Stimulated activated CD8-positive, alpha-beta memory T cell treated with anti-CD3 and anti-CD28 coated beads, Interleukin-15, amount 100 ng/mL, for 48 hours (primary cell): Measurements from ENCODE around the gene CFAP53.
"Not testable (repeated sequence)": the region's sequence is repeated elsewhere in the genome, so short reads cannot be mapped to it uniquely, and the experiment has no call there.

Experiments
- DNase-seq, 2 donors: peaks; one replicate each; pipeline ENCODE4 v3.0.0-alpha.2; 2020; ENCODE audit warnings: low read depth in 2 of 2

Gene CFAP53

GRCh38 chr18:50266248-50266704, at the start of gene CFAP53:
Gene CFAP53 (minus strand): TSS chr18:50266495. CDS start chr18:50266404, 91 bp downstream.
- DNase-seq, result peak; percentile 86 to 87

DNA sequence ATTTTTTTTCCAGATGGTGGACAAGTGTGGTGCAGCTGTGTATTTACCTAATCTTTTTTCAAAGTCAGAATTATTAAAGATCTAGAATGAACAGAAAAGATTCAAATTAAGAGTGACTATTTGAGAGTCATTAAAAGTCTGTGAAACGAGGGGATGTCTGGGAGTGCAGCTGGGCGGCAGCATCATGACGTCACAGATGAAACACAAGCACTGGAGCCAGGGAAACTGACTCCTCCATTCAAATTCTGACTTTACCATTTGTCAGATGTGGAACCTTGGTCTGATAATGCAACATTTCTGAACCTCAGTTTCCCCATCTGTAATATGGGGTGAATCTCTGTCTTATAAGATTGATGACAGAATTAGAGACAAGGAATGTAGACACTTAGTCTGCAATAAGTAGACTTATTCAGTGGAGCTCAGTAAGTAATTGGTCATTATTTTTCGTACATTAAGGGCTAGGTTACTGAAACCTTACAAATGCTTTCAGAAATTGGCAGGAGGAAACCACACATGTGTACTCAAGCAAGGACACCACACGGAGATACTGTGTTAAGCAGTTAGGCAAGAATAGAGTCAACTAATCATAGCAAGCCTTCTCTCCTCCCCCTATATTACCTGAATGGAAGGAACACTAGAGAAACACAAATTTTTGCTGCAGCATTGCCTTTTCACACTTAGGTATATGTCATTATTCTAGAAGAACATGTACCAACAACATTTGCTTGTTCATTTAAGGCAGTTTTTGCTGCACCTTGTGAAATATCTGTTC, 49.0 kb upstream of the CFAP53 start:
- no peak for DNase-seq

DNA sequence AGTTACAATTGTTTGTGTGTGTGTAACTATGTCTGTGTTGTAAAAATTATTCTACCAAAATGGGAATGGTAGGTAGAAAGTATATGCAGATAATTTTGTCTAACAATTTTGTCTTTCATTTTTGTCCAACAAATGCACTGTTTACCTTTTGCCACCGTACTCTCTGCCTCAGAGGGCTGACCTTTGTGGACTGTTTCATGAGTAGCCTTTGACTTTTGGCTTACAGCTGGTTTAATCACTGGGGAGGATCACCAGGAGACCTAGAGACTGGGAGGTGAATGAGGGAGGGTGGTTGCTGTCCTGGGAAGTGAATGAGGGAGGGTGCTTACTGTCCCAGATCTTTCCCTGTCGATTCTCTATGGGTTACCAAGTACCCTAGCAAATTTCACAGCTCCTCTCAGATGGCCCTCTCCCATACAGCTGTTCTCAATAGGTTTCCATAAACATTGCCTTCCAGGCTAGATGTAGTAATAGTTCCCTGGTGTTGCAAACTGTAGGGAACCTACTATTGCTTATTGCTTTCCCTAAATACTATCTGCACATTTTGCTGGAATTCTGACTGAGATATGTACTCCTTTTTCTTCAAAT, 47.7 kb upstream of the CFAP53 start:
- no peak for DNase-seq

DNA sequence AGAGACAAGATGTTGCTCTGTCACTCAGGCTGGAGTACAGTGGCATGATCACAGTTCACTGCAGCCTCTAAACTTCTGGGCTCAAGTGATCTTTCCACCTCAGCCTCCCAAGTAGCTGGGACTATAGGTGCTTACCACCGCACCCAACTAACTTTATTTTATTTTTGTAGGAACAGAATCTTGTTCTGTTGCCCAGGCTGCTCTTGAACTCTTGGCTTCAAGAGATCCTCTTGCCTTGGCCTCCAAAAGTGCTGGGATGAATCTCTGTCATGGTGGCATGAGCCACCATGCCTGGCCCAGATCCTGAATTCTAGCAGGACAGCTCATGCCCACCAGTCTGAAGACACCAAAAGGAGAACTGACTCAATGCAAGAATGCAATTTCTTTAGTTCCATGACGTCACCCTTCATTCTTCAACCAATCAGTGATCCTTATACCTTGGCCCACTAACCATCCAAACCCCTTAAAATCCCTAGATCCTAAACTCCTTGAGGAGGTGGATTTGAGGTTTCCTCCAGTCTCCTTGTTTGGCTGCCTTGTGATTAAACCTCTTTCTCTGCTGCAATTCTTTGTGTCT, 46.8 kb upstream of the CFAP53 start:
- DNase-seq, result no peak

DNA sequence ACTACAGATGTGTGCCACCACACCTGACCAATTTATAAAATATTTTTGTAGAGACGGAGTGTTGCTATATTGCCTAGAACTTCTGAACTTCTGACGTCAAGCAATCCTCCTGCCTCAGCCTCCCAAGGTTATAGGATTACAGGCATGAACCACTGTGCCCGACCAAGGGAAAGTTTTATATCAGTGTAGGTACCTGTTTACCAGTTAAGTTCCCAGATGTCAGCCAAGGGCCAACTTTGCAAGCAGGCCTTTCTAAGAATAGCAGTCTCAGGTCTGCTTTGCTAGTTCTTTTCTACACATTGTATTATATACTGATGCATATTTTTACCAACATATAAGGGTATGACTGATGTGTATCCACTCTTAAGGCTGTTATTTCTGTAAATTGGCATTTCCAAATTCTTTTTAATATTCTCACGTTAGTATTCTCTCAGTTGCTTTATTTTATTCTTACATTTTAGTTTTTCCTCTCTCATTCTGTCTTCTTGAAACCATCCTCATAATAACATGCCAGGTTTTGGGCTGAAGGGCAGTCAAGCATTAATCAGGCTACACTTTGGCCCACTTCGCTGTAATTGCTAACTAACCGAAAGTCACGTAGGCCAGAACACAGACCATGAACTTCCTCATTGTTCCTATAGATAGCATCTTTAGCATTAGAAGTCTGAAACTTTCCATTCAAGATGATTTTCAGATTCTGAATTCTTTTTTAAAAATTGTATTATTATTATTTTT, 46.2 kb upstream of the CFAP53 start:
- DNase-seq, result no peak

- DNase-seq, result no peak
Measured at GRCh38 chr18:50311650-50312049, 45.4 kb upstream of the CFAP53 start.

- no peak for DNase-seq
Measured at GRCh38 chr18:50310080-50310479, 43.8 kb upstream of the CFAP53 start.

GRCh38 chr18:50308851-50309250, 42.6 kb upstream of the CFAP53 start:
- not testable (repeated sequence) for DNase-seq

- DNase-seq, result peak; percentile 81 to 82
Measured at GRCh38 chr18:50307738-50308470, 41.6 kb upstream of the CFAP53 start.

DNA sequence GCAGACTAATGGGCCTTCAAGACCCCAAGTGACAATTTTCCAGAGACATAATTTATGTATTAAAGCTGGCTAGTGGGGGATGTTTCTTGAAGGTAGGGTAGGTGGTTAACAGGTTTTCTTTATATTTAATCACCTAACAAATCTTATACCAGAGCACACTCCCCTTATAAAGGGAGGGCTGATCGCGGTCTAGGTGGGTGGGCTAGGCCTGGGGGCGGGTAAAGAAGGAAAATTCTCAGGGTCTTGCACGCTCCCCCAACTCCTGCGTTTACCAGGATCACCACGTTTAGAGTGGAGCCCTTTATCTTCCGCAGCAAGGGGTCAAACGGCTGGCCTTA, 41.1 kb upstream of the CFAP53 start:
- DNase-seq, result no peak

GRCh38 chr18:50306944-50307343, 40.6 kb upstream of the CFAP53 start:
- DNase-seq, result no peak

DNA sequence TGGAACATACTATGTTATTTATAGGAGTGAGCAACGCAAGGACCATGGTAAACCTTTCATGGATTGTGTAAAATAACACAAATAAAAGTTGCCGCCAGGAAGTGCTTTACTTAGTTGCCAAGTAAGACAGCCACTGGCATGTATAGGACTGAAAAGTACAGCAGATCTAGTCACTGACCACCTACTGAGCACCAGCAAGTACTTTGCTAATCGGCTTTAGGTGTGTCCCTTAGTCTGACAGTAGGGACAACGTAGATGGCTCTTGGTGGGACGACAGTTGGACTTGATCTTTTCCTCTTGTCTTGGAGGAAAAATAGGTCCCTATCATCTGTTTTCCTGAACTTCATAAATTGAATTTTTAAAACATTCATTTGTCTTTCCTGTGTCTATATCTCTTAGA, 34.8 kb upstream of the CFAP53 start:
- no peak for DNase-seq

- no peak for DNase-seq
Measured at GRCh38 chr18:50299626-50300388, 33.5 kb upstream of the CFAP53 start.

DNA sequence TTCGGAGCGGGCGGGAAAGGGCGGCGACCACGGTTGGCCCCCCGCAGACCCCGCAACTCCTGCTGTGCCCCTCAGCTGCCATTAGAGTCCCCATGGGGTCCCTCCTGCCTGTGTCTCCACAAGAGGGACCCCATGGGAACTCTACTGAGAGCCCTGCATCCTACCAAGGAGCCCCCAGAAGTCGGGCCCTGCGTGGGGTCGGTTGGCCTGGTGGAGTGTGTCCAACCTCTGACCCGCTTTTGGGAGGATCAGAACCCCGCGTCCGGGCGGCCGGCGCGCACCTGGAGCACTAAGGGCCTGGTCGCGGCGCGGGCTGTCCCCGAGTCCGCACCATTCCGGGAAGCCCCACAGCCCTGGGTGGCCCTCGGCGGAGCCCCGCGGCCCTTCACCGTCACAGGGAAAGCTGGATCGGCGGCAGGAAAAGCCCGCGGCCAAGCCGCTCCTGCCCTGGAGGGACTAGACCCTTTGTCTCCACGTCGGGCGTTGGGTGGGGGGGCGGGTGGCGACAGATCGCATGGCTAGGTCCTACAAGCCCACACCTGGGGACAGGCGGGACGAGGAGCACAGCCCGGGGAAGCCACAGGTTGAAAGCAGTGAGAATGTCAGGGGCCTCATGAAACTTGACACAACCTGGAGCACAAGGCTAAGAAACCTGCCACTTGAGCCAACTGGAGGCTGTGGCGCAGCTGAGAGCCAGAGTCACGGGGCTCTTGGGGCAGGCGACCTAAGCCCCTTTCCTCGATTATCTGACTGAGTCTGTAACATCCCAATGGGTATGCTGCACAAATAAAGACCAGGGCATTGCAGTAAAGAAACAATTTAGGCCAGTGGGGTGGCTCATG, 32.4 kb upstream of the CFAP53 start:
- DNase-seq, result no peak

GRCh38 chr18:50297621-50298442, 31.5 kb upstream of the CFAP53 start:
- DNase-seq, result peak; percentile 52 to 62

- no peak for DNase-seq
Measured at GRCh38 chr18:50293039-50293438, 26.7 kb upstream of the CFAP53 start.

GRCh38 chr18:50289108-50289443, 22.8 kb upstream of the CFAP53 start:
- DNase-seq, result no peak

GRCh38 chr18:50288348-50289107, 22.2 kb upstream of the CFAP53 start:
- not testable (repeated sequence) for DNase-seq
